GM12801 (cell line): Measurements from ENCODE around the gene SLC36A1.

ENCODE experiments used
- TF ChIP-seq, protein P1 (sequence below): IDR thresholded peaks from one replicate; pipeline ENCODE4 v1.5.1; 2011; ENCODE audit warnings: control low read depth; ENCODE audit not compliant: insufficient read length; ENCODE audit errors: extremely low read depth

SLC36A1 gene

DNA sequence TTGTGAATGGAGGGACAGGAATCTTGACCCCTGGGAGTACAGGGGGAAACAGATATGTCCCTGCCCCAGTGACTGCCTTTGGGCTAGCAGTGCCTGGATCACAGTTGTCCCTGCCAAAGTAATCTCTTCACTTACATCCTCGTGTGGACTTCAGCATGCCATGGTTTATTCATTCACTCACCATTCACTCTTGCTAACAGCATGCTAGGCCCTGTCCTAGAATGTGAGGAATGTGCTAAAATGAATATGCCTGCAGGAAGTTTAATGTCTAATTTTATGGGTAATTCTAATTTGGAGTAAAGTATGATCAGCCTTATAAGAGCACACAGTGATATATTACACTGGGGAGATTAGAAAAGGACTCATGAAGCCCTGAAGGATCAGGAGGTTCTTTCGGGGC lies 80.8 kb downstream of the SLC36A1 start:
- TF ChIP-seq, protein P1, sequence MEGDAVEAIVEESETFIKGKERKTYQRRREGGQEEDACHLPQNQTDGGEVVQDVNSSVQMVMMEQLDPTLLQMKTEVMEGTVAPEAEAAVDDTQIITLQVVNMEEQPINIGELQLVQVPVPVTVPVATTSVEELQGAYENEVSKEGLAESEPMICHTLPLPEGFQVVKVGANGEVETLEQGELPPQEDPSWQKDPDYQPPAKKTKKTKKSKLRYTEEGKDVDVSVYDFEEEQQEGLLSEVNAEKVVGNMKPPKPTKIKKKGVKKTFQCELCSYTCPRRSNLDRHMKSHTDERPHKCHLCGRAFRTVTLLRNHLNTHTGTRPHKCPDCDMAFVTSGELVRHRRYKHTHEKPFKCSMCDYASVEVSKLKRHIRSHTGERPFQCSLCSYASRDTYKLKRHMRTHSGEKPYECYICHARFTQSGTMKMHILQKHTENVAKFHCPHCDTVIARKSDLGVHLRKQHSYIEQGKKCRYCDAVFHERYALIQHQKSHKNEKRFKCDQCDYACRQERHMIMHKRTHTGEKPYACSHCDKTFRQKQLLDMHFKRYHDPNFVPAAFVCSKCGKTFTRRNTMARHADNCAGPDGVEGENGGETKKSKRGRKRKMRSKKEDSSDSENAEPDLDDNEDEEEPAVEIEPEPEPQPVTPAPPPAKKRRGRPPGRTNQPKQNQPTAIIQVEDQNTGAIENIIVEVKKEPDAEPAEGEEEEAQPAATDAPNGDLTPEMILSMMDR = no peak

DNA sequence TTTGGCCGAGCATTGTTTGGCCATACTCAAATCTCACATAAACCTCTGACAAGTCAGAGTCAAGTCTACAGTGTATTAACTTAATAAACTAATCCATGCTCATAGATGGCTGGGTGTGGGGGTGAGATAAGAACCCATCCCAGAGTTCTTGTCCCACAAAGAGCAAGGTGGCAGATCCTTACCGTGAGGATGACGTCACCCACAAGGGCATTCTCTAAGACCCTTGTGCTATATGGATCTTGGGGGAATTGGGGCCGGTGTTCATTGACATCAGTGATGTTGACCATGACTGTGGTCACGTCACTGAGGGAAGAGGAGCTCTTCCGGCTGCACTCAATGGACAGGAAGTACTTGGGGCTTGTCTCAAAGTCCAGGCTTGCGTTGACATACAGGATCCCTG lies 81.6 kb downstream of the SLC36A1 start:
- TF ChIP-seq, protein P1 = no peak

DNA sequence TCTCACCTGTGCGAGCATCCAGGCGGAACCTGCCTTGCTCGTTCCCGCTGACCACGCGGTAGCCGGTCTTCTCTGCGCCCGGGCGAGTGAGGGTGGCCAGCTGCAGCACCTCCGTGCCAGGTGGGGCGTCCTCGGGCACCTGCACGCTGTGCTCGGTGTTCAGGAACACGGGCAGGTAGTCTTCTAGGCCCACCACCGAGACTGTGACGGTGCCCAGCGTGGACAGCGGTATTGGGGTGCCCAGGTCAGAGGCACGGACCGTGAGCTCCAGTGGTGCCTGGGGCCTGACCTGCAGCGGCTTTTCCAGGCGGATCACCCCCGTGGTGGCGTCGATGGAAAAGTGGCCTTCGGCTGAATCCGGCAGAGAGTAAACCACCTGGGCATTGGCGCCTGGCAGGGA lies 84.2 kb downstream of the SLC36A1 start:
- TF ChIP-seq, protein P1 = no peak

DNA sequence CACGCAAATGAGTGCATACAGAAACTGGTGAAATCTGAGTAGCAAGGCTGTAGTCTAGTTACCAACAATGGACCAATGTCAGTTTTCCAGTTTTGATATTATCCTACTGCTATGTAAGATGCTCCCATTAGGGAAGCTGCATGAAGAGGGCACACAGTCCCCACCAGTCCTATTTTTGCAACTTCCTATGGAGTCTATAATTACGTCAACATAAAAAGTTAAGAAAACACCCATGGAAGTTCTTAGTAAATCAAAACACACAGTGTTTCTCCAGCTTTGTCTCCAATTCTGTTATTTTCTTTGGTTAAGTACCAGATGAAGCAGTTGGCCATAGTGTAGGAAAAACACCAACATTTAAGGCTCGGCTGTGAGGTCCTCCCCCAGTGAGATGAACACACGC lies 85.0 kb downstream of the SLC36A1 start:
- TF ChIP-seq, protein P1 = no peak

DNA sequence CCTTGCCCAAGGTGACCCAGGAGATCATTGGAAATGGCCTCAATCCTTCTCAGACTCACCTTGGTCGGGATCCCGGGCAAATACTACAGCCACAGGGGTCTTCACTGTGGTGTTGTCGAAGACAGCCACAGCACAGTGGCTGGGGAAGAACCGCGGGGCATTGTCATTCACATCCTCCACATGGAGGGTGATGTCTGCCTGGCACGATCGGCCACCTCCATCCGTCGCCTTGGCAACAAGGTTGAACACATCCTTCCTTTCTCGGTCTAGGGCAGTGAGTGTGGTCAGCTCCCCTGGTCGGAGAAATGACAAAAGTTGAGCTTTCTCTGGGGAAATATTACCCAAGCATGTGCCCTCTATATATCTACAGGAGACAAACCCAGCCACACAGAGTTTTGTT lies 86.9 kb downstream of the SLC36A1 start:
- TF ChIP-seq, protein P1 = no peak

DNA sequence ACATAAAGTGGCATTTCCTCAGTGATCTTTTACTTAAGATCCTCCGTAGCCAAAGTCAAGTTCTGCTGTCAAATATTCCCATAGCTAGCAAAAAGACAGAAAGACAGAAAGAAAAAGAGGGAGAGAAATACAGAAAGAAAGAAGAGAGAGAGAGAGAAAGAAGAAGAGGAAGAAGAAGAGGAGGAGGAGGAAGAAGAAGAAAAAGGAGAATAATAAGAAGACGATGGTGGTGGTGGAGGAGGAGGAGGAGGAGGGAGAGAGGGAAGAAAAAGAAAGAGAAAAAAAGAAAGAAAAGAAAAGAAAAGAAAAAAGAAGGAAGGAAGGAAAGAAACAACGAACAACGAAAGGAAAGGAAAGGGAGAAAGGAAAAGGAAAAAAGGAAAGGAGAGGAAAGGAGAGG lies 89.6 kb downstream of the SLC36A1 start:
- TF ChIP-seq, protein P1 = no peak

DNA sequence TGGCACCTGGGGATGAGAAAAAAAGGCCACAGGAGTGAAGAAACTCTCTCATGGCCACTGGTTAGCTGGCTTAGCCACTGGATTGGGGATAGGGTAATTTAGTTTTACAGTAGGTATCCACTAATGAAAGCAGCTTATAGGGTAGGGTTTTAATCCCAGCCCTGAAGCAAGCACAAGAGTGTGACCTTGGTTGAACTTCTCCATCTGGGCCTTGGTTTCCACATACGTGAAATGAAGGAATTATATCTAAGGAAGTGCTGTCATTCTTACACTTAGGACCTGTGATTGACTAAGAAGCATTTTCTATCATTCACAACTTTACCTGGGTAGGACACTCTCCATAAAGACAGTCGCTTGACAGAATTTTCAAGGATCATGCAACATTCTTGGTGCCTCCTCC lies 94.2 kb downstream of the SLC36A1 start:
- TF ChIP-seq, protein P1 = no peak
